Fibroblast of skin of left quadriceps (primary cell): ENCODE measurements around the gene AKR1C4.

ENCODE experiments used
- DNase-seq, 2 experiments: peaks; one replicate each; pipeline ENCODE4 v3.0.0-alpha.2; 2013; ENCODE audit warnings: low read depth in 2 of 2

Gene AKR1C4

GRCh38 chr10:5266804-5267203 lies 70.2 kb downstream of the AKR1C4 start:
- no peak for DNase-seq

- DNase-seq: no peak
These were observed 71.6 kb downstream of the AKR1C4 start for GRCh38 chr10:5268234-5268633.
